Kidney (tissue), 14 donors: ENCODE results near the gene KIF18A. TPM values are rescaled to one million over a fixed set of nuclear protein-coding genes. Genes with fewer than 3 reads are reported as not detected.
"Not testable (repeated sequence)": the region's sequence is repeated elsewhere in the genome, so short reads cannot be mapped to it uniquely, and the experiment has no call there.

Experiments used
- DNase-seq, 5 donors: peaks; one replicate each; pipeline ENCODE4 v3.0.0-alpha.2; 2013 to 2020
- FAIRE-seq: peaks from 2 replicates; lab custom pipeline; 2012; peaks lifted over from hg19 to GRCh38; lab: Jason Lieb, UNC
- H3K27ac ChIP-seq, 2 donors: one replicate each; pipeline ENCODE4 v1.7.0; 2013; ENCODE audit warnings: low read depth in 2 of 2, low read length in 2 of 2, inconsistent platforms in 1 of 2
- H3K27me3 ChIP-seq: one replicate; pipeline ENCODE4 v1.7.1; 2013; ENCODE audit warnings: low read length, inconsistent platforms; ENCODE audit not compliant: control insufficient read depth, insufficient read depth
- H3K36me3 ChIP-seq, 3 donors: one replicate each; pipeline versions ENCODE4 v1.7.0 to v1.7.1; 2013; ENCODE audit warnings: low read length in 3 of 3, control low read depth in 1 of 3, inconsistent platforms in 1 of 3; ENCODE audit not compliant: insufficient read depth in 3 of 3, control insufficient read depth in 2 of 3
- H3K4me1 ChIP-seq, 3 donors: one replicate each; pipeline versions ENCODE4 v1.7.0 to v1.7.1; 2013; ENCODE audit warnings: low read length in 3 of 3, inconsistent platforms in 1 of 3, low read depth in 1 of 3; ENCODE audit not compliant: control insufficient read depth in 2 of 3, insufficient read depth in 2 of 3
- H3K4me3 ChIP-seq, 3 donors: one replicate each; pipeline versions ENCODE4 v1.7.0 to v1.8.1; 2013; ENCODE audit warnings: low read length in 3 of 3, control low read depth in 1 of 3, inconsistent platforms in 1 of 3
- H3K9ac ChIP-seq, 3 donors: one replicate each; pipeline versions ENCODE4 v1.7.0 to v1.7.1; 2013; ENCODE audit warnings: low read length in 3 of 3, control low read depth in 1 of 3, inconsistent platforms in 1 of 3
- H3K9me3 ChIP-seq, 3 donors: one replicate each; pipeline versions ENCODE4 v1.7.0 to v1.7.1; 2013; ENCODE audit warnings: low read length in 3 of 3, control low read depth in 1 of 3, inconsistent platforms in 1 of 3; ENCODE audit not compliant: control insufficient read depth in 2 of 3, insufficient read depth in 1 of 3
- intact Hi-C: fragments of 100-400 bp; cut with DNase I; formaldehyde crosslinking; loops from one replicate; pipeline ENCODE4 v1.11.1; 2022
- polyA plus RNA-seq: library from polyadenylated mRNA; stranded (reverse); fragments of 350-450 nt; fragmentation: Illumina TruSeq; extraction: RNeasy Lipid Tissue Mini Kit (QIAGEN cat#74804); gene quantifications from one replicate; pipeline ENCODE4 v1.2.3, GENCODE V29; 2014; ENCODE audit warnings: low read depth, low replicate concordance; ENCODE audit not compliant: insufficient read depth
- total RNA-seq: library from RNA; stranded (reverse); fragmentation: NEBNext Ultra II Directional; extraction: Animal tissue kit (Norgen Biotek cat#: 25700); gene quantifications from one replicate; pipeline ENCODE4 v1.2.1, GENCODE V29; 2021
- TF ChIP-seq, protein P1 (sequence below): IDR thresholded peaks from 3 replicates; pipeline ENCODE4 v1.5.1; 2012; ENCODE audit warnings: mild to moderate bottlenecking, moderate library complexity, borderline replicate concordance; ENCODE audit not compliant: insufficient read depth; ENCODE audit errors: extremely low read depth
- donor health status: control.
- donor health status: control.
- donor health status: control.
- donor health status: control.
- donor health status: control.
- donor health status: DM: yes; HTN: yes; CAD: no.
- donor health status: Normal renal cell carcinoma (clear cell type).

KIF18A gene
- total and polyA plus RNA-seq, 2 donors from 2014 or later = 0.39 to 0.50 TPM

DNA sequence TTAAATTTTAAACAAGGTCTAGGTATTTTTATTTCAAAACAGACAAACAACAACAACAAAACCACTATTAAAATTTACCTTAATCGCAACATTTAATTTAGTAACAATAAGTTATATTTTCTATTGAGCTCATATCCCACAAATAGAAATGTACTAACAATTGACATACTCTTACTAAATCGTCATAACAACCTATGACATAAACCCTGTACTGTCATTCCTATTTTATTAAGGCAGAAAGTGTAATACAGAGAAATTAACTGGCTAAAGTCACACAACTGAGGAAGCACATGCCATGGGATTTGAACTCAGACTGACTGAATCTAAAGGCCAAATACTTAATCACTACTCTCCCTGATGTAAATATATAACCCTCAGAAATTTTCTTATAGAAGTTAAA lies 3.0 kb downstream of the KIF18A start:
- Histone ChIP-seq H3K27me3 (no peaks in the 10 kb centered on the region), H3K36me3 (no peaks in the 10 kb centered on the region), H3K9me3 (no peaks in the 10 kb centered on the region), H3K4me3 (no peak overlapping the region), H3K4me1 (peaks cover 0 to 14% (median 5%) of the 10 kb centered on the region in 3 donors), H3K9ac (no peak overlapping the region), H3K27ac (no peak overlapping the region)
- FAIRE-seq = no peak
- intact Hi-C loops = no loop called here
- DNase-seq = no peak
- TF ChIP-seq, protein P1, sequence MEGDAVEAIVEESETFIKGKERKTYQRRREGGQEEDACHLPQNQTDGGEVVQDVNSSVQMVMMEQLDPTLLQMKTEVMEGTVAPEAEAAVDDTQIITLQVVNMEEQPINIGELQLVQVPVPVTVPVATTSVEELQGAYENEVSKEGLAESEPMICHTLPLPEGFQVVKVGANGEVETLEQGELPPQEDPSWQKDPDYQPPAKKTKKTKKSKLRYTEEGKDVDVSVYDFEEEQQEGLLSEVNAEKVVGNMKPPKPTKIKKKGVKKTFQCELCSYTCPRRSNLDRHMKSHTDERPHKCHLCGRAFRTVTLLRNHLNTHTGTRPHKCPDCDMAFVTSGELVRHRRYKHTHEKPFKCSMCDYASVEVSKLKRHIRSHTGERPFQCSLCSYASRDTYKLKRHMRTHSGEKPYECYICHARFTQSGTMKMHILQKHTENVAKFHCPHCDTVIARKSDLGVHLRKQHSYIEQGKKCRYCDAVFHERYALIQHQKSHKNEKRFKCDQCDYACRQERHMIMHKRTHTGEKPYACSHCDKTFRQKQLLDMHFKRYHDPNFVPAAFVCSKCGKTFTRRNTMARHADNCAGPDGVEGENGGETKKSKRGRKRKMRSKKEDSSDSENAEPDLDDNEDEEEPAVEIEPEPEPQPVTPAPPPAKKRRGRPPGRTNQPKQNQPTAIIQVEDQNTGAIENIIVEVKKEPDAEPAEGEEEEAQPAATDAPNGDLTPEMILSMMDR = no peak

- peaks cover 0 to 10% (median 5%) of the 10 kb centered on the region in 3 donors for H3K4me1 ChIP-seq
- H3K27me3 ChIP-seq = no peaks in the 10 kb centered on the region
- H3K27ac ChIP-seq = no peak overlapping the region
- DNase-seq (no peak), FAIRE-seq (no peak)
- no peak overlapping the region for H3K4me3 ChIP-seq
- no peak overlapping the region for H3K9ac ChIP-seq
- TF ChIP-seq, protein P1 = no peak
- no peaks in the 10 kb centered on the region for H3K36me3 ChIP-seq
- intact Hi-C loops = no loop called here
- H3K9me3 ChIP-seq = no peaks in the 10 kb centered on the region
These were observed 3.5 kb downstream of the KIF18A start for GRCh38 chr11:28104425-28104824.

DNA sequence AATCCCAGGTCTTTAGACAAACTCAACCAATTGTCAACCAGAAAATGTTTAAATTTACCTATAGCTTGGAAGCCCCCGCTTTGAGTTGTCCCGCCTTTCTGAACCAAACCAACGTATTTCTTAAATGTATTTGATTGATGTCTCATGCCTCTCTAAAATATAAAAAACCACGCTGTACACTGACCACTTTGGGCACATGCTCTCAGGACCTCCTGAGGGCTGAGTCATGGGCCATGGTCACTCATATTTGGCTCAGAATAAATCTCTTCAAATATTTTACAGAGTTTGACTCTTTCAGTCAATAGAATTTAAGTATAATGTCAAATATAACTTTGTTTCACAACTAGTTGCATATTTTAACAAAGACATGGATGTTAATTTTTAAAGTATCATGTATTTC lies 5.7 kb downstream of the KIF18A start:
- H3K4me3 ChIP-seq, DNase-seq, intact Hi-C loops: not testable (repeated sequence)

DNA sequence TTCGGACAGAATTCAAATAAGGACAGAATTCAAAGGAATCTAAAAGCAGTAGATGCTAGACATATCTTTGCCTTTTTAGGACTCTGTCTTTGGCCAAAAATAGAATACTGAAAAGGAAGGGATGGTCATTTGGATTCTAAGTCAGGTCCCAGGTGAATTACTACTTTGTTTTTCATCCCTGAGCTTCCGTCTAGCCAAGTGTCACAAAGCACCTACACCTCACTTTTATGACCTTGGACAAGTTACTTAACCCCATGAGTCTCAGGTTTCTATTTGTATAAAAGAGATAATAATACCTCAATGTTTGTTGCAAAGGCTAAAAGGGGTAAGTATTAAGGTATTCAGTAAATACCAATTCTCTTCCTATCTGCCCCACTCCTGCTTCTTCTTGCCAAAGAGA lies 7.3 kb downstream of the KIF18A start:
- FAIRE-seq (no peak), DNase-seq (no peak)
- Histone ChIP-seq H3K4me3 (no peak overlapping the region), H3K9ac (no peak overlapping the region), H3K27ac (no peak overlapping the region), H3K27me3 (no peaks in the 10 kb centered on the region), H3K36me3 (no peaks in the 10 kb centered on the region), H3K9me3 (no peaks in the 10 kb centered on the region), H3K4me1 (no peaks in the 10 kb centered on the region)
- TF ChIP-seq, protein P1 = no peak
- intact Hi-C loops = no loop called here

More for the DNA sequence above, 5.7 kb downstream of the KIF18A start:
- not testable (repeated sequence) for H3K9ac ChIP-seq, FAIRE-seq, H3K4me1 ChIP-seq, H3K27me3 ChIP-seq, H3K9me3 ChIP-seq, H3K36me3 ChIP-seq, H3K27ac ChIP-seq
